Raji (cell line): ENCODE measurements around the gene HECTD3.

Experiments
- POLR2A ChIP-seq: IDR thresholded peaks from 2 replicates; pipeline ENCODE4 v1.6.1; 2011; ENCODE audit warnings: low read depth, low read length, control low read depth; ENCODE audit not compliant: insufficient read depth

HECTD3 gene

DNA sequence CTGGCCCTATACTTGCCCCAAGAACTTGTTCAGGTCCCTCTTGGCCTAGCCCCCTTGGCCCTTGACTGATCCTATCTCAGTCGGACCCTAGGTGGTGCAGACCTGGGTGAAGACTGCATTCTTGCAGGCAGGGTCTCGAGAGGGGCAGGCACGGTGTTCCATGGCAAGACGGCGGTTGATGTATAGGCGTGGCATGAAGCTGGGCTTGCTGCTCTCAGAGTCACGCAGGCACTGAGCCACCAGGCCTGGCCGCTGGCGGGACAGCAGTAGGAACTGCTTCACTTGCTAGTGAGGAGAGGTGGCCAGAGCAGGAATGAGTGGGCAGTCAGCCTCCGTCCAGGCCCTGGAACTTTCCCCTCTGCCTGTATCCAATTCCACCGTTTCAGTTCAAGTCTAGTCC is 3.8 kb downstream of the HECTD3 start:
- no peak for TF ChIP-seq POLR2A

GRCh38 chr1:45005761-45006160 is 5.4 kb downstream of the HECTD3 start:
- no peak for TF ChIP-seq POLR2A

- TF ChIP-seq POLR2A = no peak
These were observed 6.7 kb downstream of the HECTD3 start for GRCh38 chr1:45004281-45004920.

DNA sequence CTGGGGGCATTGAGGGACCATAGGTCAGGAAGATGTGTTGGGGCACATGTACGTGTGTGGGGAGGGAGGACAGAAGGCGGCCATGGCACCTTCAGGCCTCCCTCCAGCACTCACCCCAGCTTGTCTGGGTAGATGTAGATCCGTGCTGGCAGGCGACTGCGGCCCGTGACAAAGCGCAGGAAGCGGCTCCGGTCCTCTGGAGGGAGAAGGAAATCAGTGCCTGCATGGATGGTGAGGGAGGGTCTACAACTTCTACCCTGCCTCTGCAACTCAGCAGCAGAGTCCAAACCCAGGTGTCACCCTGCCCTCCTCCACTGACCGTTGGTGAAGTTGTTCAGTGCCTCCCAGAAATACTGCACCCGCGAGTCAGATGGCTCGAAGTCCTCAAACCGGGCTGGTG is 7.4 kb downstream of the HECTD3 start:
- no peak for TF ChIP-seq POLR2A

GRCh38 chr1:45002650-45003645 is 8.2 kb downstream of the HECTD3 start:
- no peak for TF ChIP-seq POLR2A

DNA sequence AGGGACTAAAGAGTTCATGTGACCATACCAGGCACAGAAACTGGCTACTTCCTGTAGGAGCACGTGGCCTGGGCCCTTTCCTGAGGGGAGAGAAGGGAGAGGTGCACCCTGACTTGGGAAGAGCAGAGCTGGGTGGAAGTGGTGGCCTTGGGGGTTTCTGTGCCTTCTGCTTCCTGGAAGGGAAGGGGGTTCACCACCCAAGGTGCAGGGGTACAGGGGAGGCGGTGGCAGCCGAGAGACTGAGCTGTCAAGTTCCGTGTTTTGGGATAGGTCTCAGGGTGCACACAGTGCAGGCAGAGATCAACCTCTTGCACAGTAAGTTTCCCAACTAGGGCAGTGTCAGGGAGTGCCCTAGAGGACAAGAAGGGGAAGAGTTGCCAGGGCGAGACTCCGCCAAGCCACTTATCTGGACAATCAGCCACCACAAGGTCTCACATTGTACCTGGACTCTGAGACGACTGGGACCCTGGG is 10.1 kb downstream of the HECTD3 start:
- TF ChIP-seq POLR2A = no peak

- no peak for TF ChIP-seq POLR2A
These were observed 11.9 kb downstream of the HECTD3 start for GRCh38 chr1:44999232-44999631.

GRCh38 chr1:44995467-44996238 is 15.5 kb downstream of the HECTD3 start:
- no peak for TF ChIP-seq POLR2A

- TF ChIP-seq POLR2A = no peak
These were observed 16.7 kb downstream of the HECTD3 start for GRCh38 chr1:44994309-44994898.

- no peak for TF ChIP-seq POLR2A
These were observed 22.5 kb downstream of the HECTD3 start for GRCh38 chr1:44988531-44989156.

DNA sequence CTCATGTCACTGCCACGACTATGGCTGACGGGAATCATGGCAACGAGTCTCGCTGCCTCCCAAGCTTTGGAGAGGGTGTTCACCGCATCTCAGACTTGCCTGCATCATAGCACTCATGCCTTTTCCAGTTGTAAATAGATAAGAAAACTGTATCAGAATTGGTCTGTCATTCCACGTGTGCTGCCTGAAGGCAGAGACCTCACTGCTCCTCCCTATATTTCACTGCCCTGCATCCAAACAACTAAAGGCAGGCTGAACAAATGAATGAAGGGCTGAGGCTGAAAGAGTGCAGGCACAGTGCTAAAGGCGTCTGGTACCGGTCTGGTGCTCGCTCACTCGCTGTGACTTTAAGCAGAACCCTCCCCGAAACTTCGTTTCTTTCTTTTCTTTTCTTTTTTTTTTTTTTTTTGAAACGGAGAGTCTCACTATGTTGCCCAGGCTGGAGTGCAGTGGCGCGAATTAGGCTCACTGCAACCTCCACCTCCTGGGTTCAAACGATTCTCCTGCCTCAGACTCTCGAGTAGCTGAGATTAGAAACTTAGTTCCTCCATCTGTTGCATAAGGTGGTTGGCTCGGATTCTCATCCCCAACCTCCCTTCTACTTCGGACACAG is 25.3 kb downstream of the HECTD3 start:
- no peak for TF ChIP-seq POLR2A

- TF ChIP-seq POLR2A = no peak
These were observed 34.9 kb downstream of the HECTD3 start for GRCh38 chr1:44976252-44976651.

GRCh38 chr1:44973645-44974044 is 37.5 kb downstream of the HECTD3 start:
- TF ChIP-seq POLR2A = no peak

DNA sequence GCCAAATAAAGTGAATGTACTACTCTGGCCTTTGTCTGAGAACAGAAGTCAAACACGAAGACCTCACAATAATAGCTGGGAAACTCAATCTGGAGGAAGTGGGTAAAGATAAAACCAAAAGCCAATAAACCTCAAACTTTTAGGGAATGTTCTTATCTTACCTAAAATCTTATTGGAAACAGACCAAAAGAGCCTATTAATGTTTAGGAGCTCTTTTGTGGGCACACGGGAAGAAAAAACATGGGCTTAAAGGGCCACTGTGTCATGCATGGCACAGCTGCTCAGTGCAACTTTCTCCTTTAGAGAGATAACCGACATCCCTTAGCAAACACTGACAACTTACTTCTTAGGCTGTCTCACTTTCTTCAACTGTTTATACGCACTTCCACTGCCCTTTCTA is 40.8 kb downstream of the HECTD3 start:
- no peak for TF ChIP-seq POLR2A

DNA sequence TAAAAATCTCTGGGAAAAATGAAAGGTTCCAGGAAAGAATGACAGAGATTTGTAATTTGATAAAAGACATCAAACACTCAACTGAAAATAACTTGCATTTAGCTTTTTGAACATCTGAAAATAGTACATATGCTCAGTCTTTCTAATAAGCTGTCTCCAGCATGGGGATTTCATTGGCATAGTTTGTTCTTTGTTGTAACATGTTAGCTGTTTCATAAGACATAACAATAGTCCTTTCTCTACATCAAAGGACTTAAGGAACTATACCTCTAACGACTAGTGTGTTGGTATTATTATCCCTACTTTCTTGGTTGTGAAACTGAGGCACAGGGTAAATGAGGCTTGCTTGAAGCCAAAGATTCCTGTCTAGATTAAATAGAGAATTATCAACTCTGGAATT is 46.7 kb downstream of the HECTD3 start:
- TF ChIP-seq POLR2A = no peak

GRCh38 chr1:44962729-44963128 is 48.4 kb downstream of the HECTD3 start:
- no peak for TF ChIP-seq POLR2A
